ENCODE results near the gene PLPPR5.

- TF ChIP-seq POLR2A (IDR thresholded peaks at IDR 0.05) (no peak), CTCF (IDR thresholded peaks at IDR 0.05 in 8 of 11, conservative IDR thresholded peaks at IDR 0.05 in 3 of 11) (no peak)
Measured at GRCh38 chr1:98923667-98924066, 81.0 kb downstream of the PLPPR5 start.
